HepG2 (cell line): Measurements from ENCODE around the gene ULK4. TPM values are rescaled to one million over a fixed set of nuclear protein-coding genes. Genes with fewer than 3 reads are reported as not detected.

Source experiments
- ATAC-seq: fragments of 200-7000 bp; cut with Tn5 transposase; 3 replicates; pipeline ENCODE4 v1.9.1; 2020; ENCODE audit warnings: mild to moderate bottlenecking, moderate library complexity
- BruUV-seq: library from RNA; stranded (reverse); fragments of 400-500 nt; replicated peaks from 2 replicates; lab custom pipeline; 2021; lab: Mats Ljungman, UMichigan
- CTCF ChIA-PET: fragments of 300-600 bp; formaldehyde crosslinking; extraction: SDS; loops from one replicate; lab custom pipeline; 2021; ENCODE audit warnings: low total read pairs, inconsistent platforms, low intra/inter-chr PET ratio; lab: Yijun Ruan, JAX
- POLR2A ChIA-PET: fragments of 350-600 bp; sonication (Branson Sonifier 250); formaldehyde crosslinking; loops from one replicate; lab custom pipeline; 2020; ENCODE audit warnings: antibody characterized with exemption, inconsistent platforms; lab: Yijun Ruan, JAX
- DNase-seq: peaks from one replicate; pipeline ENCODE4 v3.0.0-alpha.2; 2015; ENCODE audit warnings: low spot score
- FAIRE-seq: peaks from 3 replicates; lab custom pipeline; 2011; peaks lifted over from hg19 to GRCh38; lab: Jason Lieb, UNC
- H2AFZ ChIP-seq: one replicate; pipeline ENCODE4 v1.6.1; 2011; ENCODE audit warnings: low read length, inconsistent platforms
- H3K27ac ChIP-seq: fragments of 300-600 bp; 3 replicates; pipeline ENCODE4 v1.8.0; 2011; ENCODE audit warnings: mixed run types, mild to moderate bottlenecking, mixed read lengths, low read length, inconsistent platforms; ENCODE audit not compliant: insufficient read depth; ENCODE audit errors: extremely low read length
- H3K27me3 ChIP-seq, 2 experiments: fragments of 200-600 bp in 1 of 2; 2 replicates in 1 of 2; 3 replicates in 1 of 2; pipeline versions ENCODE4 v1.6.0 to v1.8.0; 2011; ENCODE audit warnings: low read length in 2 of 2, mild to moderate bottlenecking in 2 of 2, moderate library complexity in 2 of 2, inconsistent platforms in 1 of 2; ENCODE audit not compliant: insufficient read depth in 2 of 2, control insufficient read depth in 1 of 2
- H3K36me3 ChIP-seq, 2 experiments: fragments of 200-600 bp in 1 of 2; replicated peaks in 1 of 2; 2 replicates in 1 of 2; 3 replicates in 1 of 2; pipeline versions ENCODE4 v1.5.1 to v1.8.0; 2011; ENCODE audit warnings: low read length in 2 of 2, inconsistent platforms in 1 of 2; ENCODE audit not compliant: insufficient read depth in 2 of 2, control insufficient read depth in 1 of 2
- H3K4me1 ChIP-seq: 2 replicates; pipeline ENCODE4 v1.5.1; 2012; ENCODE audit warnings: low read length, inconsistent platforms; ENCODE audit not compliant: insufficient read depth
- H3K4me2 ChIP-seq: 2 replicates; pipeline ENCODE4 v1.6.0; 2011; ENCODE audit warnings: low read depth, low read length, inconsistent platforms
- H3K4me3 ChIP-seq, 3 experiments: fragments of 200-600 bp in 1 of 3; sonication (generic), shearing (Covaris generic) in 1 of 3; replicated peaks in 1 of 3; 2 replicates each; pipeline ENCODE4 v1.5.1; 2011 to 2016; ENCODE audit warnings: low read length in 3 of 3, inconsistent platforms in 2 of 3, low read depth in 2 of 3, mild to moderate bottlenecking in 2 of 3, control low read depth in 1 of 3, mixed read lengths in 1 of 3; ENCODE audit not compliant: insufficient read depth in 1 of 3
- H3K79me2 ChIP-seq: one replicate; pipeline ENCODE4 v1.6.1; 2011; ENCODE audit warnings: low read length, inconsistent platforms; ENCODE audit not compliant: insufficient read depth
- H3K9ac ChIP-seq: 2 replicates; pipeline ENCODE4 v1.6.0; 2011; ENCODE audit warnings: mild to moderate bottlenecking, low read depth, low read length, inconsistent platforms; ENCODE audit not compliant: insufficient read depth
- H3K9me3 ChIP-seq: 2 replicates; pipeline ENCODE4 v1.5.1; 2012; ENCODE audit warnings: mild to moderate bottlenecking, low read length
- H4K20me1 ChIP-seq: 2 replicates; pipeline ENCODE4 v1.6.0; 2011; ENCODE audit warnings: inconsistent platforms, mild to moderate bottlenecking, low read length, moderate library complexity; ENCODE audit not compliant: insufficient read depth
- CREB1 ChIP-seq, 2 experiments: fragments of 450-650 bp in 1 of 2; IDR thresholded peaks; 2 replicates each; pipeline ENCODE4 v1.6.1; 2016 to 2017; ENCODE audit warnings: control low read depth in 1 of 2, mild to moderate bottlenecking in 1 of 2, missing compliant biosample characterization in 1 of 2, missing genetic modification characterization in 1 of 2
- KAT2B ChIP-seq: fragments of 150-350 bp; IDR thresholded peaks from 2 replicates; pipeline ENCODE4 v1.6.1; 2014; ENCODE audit warnings: low read depth, low read length, borderline replicate concordance
- KLF11 ChIP-seq: IDR thresholded peaks from 2 replicates; pipeline ENCODE4 v1.6.1; 2016; ENCODE audit warnings: missing compliant biosample characterization
- MAF1 ChIP-seq: sonication (generic); formaldehyde crosslinking; IDR thresholded peaks from 2 replicates; pipeline ENCODE4 v1.5.0; 2020; ENCODE audit warnings: missing genetic modification reagents, borderline replicate concordance
- NONO ChIP-seq, 2 experiments: fragments of 450-650 bp in 1 of 2; sonication (generic) in 1 of 2; formaldehyde crosslinking in 1 of 2; IDR thresholded peaks in 1 of 2; conservative IDR thresholded peaks in 1 of 2; 2 replicates each; pipeline versions ENCODE4 v1.6.1 to v1.8.0; 2017 to 2022; ENCODE audit warnings: mild to moderate bottlenecking in 1 of 2, missing genetic modification reagents in 1 of 2, moderate library complexity in 1 of 2
- NR2F1 ChIP-seq, 2 experiments: fragments of 450-650 bp in 1 of 2; formaldehyde crosslinking in 1 of 2; IDR thresholded peaks; 2 replicates each; pipeline versions ENCODE4 v1.5.0 to v1.6.1; 2016 to 2020; ENCODE audit warnings: mild to moderate bottlenecking in 1 of 2, missing compliant biosample characterization in 1 of 2, missing genetic modification reagents in 1 of 2, moderate library complexity in 1 of 2
- POLR2AphosphoS5 ChIP-seq: IDR thresholded peaks from 2 replicates; pipeline ENCODE4 v1.6.1; 2012; ENCODE audit warnings: low read depth, low read length
- RBM39 ChIP-seq: fragments of 200-400 bp; formaldehyde crosslinking; IDR thresholded peaks from one replicate; pipeline ENCODE4 v1.6.1; 2018; ENCODE audit warnings: antibody characterized with exemption, mild to moderate bottlenecking, low read depth, low read length; ENCODE audit not compliant: poor library complexity, severe bottlenecking
- SNRNP70 ChIP-seq: fragments of 200-400 bp; formaldehyde crosslinking; IDR thresholded peaks from 2 replicates; pipeline ENCODE4 v1.6.1; 2017; ENCODE audit warnings: mild to moderate bottlenecking, low read depth, low read length, moderate library complexity
- ZNF205 ChIP-seq: IDR thresholded peaks from 2 replicates; pipeline ENCODE4 v1.6.1; 2018; ENCODE audit warnings: missing biosample characterization, missing genetic modification reagents
- ZNF350 ChIP-seq: sonication (generic); formaldehyde crosslinking; IDR thresholded peaks from 2 replicates; pipeline ENCODE4 v1.4.0; 2020; ENCODE audit warnings: mild to moderate bottlenecking, low read depth, missing genetic modification reagents, borderline replicate concordance
- ZNF530 ChIP-seq: sonication (generic); formaldehyde crosslinking; IDR thresholded peaks from 2 replicates; pipeline ENCODE4 v1.5.0; 2020; ENCODE audit warnings: low read depth, mild to moderate bottlenecking, missing genetic modification reagents
- ZNF574 ChIP-seq: sonication (generic); formaldehyde crosslinking; IDR thresholded peaks from 2 replicates; pipeline ENCODE4 v1.4.0; 2020; ENCODE audit warnings: missing genetic modification reagents
- ZNF619 ChIP-seq: sonication (generic); formaldehyde crosslinking; IDR thresholded peaks from 2 replicates; pipeline ENCODE4 v1.4.0; 2020; ENCODE audit warnings: mild to moderate bottlenecking, missing genetic modification reagents
- ZNF704 ChIP-seq: sonication (generic); formaldehyde crosslinking; IDR thresholded peaks from 2 replicates; pipeline ENCODE4 v1.8.1; 2023; ENCODE audit warnings: mild to moderate bottlenecking, inconsistent platforms, moderate library complexity, missing genetic modification reagents, borderline replicate concordance
- ZNF878 ChIP-seq: sonication (generic); formaldehyde crosslinking; IDR thresholded peaks from 2 replicates; pipeline ENCODE4 v1.8.1; 2023; ENCODE audit warnings: mild to moderate bottlenecking, missing genetic modification reagents, moderate library complexity
- WGBS: methylation state at CpG from one replicate; pipeline ENCODE4 v1.1.6; 2017; ENCODE audit warnings: low lambda C conversion rate; 5-methylcytosine and 5-hydroxymethylcytosine counted together
- in situ Hi-C: cut with HindIII; loops from 2 replicates; pipeline ENCODE4 v1.10.0; 2017; ENCODE audit warnings: low pct_unique_long_range_greater_than_20kb; ENCODE audit not compliant: extremely low pct_ligation_motif_present
- intact Hi-C: fragments of 100-400 bp; cut with micrococcal nuclease; formaldehyde crosslinking; loops from one replicate; pipeline ENCODE4 v1.10.0; 2022; ENCODE audit not compliant: unreplicated experiment
- polyA plus RNA-seq, 8 experiments: library from polyadenylated mRNA; depleted of rRNA in 3 of 8; stranded (reverse) in 7 of 8; unstranded in 1 of 8; fragments of >200 nt; fragmentation: Illumina TruSeq in 4 of 8; extraction: Trizol in 4 of 8; gene quantifications; 2 replicates each; pipeline versions ENCODE4 v1.2.1 to v1.2.3, GENCODE V29; 2011 to 2016; ENCODE audit warnings: low read depth in 4 of 8, missing spikeins in 1 of 8, mixed read lengths in 1 of 8; ENCODE audit not compliant: insufficient read depth in 1 of 8
- total RNA-seq, 5 experiments: library from RNA; depleted of rRNA; stranded (reverse); fragments of >200 nt; fragmentation: Illumina TruSeq; extraction: Trizol; gene quantifications; 2 replicates each; pipeline ENCODE4 v1.2.3, GENCODE V29; 2016; ENCODE audit warnings: low read depth in 1 of 5

Gene ULK4
- total and polyA plus RNA-seq, 2 of the 13 experiments (the other 11 are each of a cell fraction or from before 2014, with no cell fraction given): 6.7 to 11.8 TPM

- FAIRE-seq: no peak
Observed at GRCh38 chr3:41365973-41366372, 595.9 kb downstream of the ULK4 start.

More at GRCh38 chr3:41365973-41366372, 595.9 kb downstream of the ULK4 start:
- H3K9ac ChIP-seq: no peak overlapping the region
- H3K36me3 ChIP-seq: no peaks in the 10 kb centered on the region
- H3K9me3 ChIP-seq: no peaks in the 10 kb centered on the region
- TF ChIP-seq NR2F1 (CRISPR knock-in tag; IDR thresholded peaks at IDR 0.05) (no peak), ZNF619 (CRISPR knock-in tag) (no peak), ZNF350 (CRISPR knock-in tag) (no peak), KLF11 (no peak), RBM39 (no peak), NONO (IDR thresholded peaks at IDR 0.05) (no peak), NONO (CRISPR knock-in tag; conservative IDR thresholded peaks at IDR 0.05) (no peak), ZNF530 (CRISPR knock-in tag) (no peak), ZNF878 (no peak), ZNF704 (CRISPR knock-in tag) (no peak), ZNF574 (CRISPR knock-in tag) (no peak), ZNF205 (CRISPR knock-in tag) (no peak), MAF1 (CRISPR knock-in tag) (no peak), POLR2AphosphoS5 (no peak), CREB1 (IDR thresholded peaks at IDR 0.05) (no peak), CREB1 (CRISPR knock-in tag; IDR thresholded peaks at IDR 0.05) (no peak), SNRNP70 (no peak), KAT2B (no peak)
- H3K27ac ChIP-seq: no peak overlapping the region
- in situ Hi-C loops (no loop called here), intact Hi-C loops (no loop called here)
- DNase-seq (no peak), ATAC-seq (no peak)
- CTCF ChIA-PET: no interaction called here
- BruUV-seq: no TSS peak
- POLR2A ChIA-PET: no interaction called here
- no peak overlapping the region for H2AFZ ChIP-seq
- H3K27me3 ChIP-seq: no peaks in the 10 kb centered on the region; a peak in 1 of 5 replicates
- H3K4me1 ChIP-seq: peaks cover 60% of the 10 kb centered on the region
- no peak overlapping the region for H3K4me3 ChIP-seq
- 50% methylated on average over 1 of the region's 1 CpG for WGBS
- no peak overlapping the region for H3K4me2 ChIP-seq
- H4K20me1 ChIP-seq: no peaks in the 10 kb centered on the region
- H3K79me2 ChIP-seq: no peaks in the 10 kb centered on the region
